ENCODE data around the gene NAPA.

The NAPA gene

GRCh38 chr19:47471381-47471732, 43.5 kb downstream of the NAPA start:
- ATAC-seq, result no peak
- Mint-ChIP-seq H3K27ac (no peak overlapping the region), H3K9me3 (no peaks in the 10 kb centered on the region), H3K4me3 (peak overlapping the region; percentile 22), H3K4me1 (peaks cover 20% of the 10 kb centered on the region), H3K36me3 (no peaks in the 10 kb centered on the region)
- DNase-seq (ENCODE audit: low spot score in 2 of 2), result no peak

GRCh38 chr19:47470447-47471195, 44.2 kb downstream of the NAPA start:
- ATAC-seq (no peak), DNase-seq (ENCODE audit: low spot score in 2 of 2) (no peak)
- Mint-ChIP-seq H3K36me3 (no peaks in the 10 kb centered on the region), H3K9me3 (no peaks in the 10 kb centered on the region), H3K4me1 (peaks cover 20% of the 10 kb centered on the region), H3K27ac (no peak overlapping the region), H3K4me3 (peak overlapping the region; percentile 22)

- Mint-ChIP-seq H3K4me3 (no peak overlapping the region), H3K4me1 (peaks cover 16% of the 10 kb centered on the region), H3K27ac (no peak overlapping the region), H3K9me3 (no peaks in the 10 kb centered on the region), H3K36me3 (no peaks in the 10 kb centered on the region)
- DNase-seq (ENCODE audit: low spot score in 2 of 2) (no peak), ATAC-seq (no peak)
Observed at GRCh38 chr19:47469719-47470118, 45.1 kb downstream of the NAPA start.

GRCh38 chr19:47469363-47469700, 45.5 kb downstream of the NAPA start:
- H3K4me3 Mint-ChIP-seq, result no peak overlapping the region

GRCh38 chr19:47467914-47468313, 46.9 kb downstream of the NAPA start:
- no peak overlapping the region for H3K4me3 Mint-ChIP-seq
- peaks cover 16% of the 10 kb centered on the region for H3K4me1 Mint-ChIP-seq
- peak overlapping the region; percentile 41 for H3K27ac Mint-ChIP-seq
- ATAC-seq (no peak), DNase-seq (ENCODE audit: low spot score in 2 of 2) (no peak)
- H3K36me3 Mint-ChIP-seq, result no peaks in the 10 kb centered on the region
- no peaks in the 10 kb centered on the region for H3K9me3 Mint-ChIP-seq

More at GRCh38 chr19:47469363-47469700, 45.5 kb downstream of the NAPA start:
- Mint-ChIP-seq H3K4me1 (peaks cover 16% of the 10 kb centered on the region), H3K9me3 (no peaks in the 10 kb centered on the region), H3K27ac (no peak overlapping the region), H3K36me3 (no peaks in the 10 kb centered on the region)
- ATAC-seq, result no peak
- DNase-seq (ENCODE audit: low spot score in 2 of 2), result no peak

- Mint-ChIP-seq H3K27ac (no peak overlapping the region), H3K9me3 (no peaks in the 10 kb centered on the region), H3K4me1 (peaks cover 9% of the 10 kb centered on the region), H3K4me3 (no peak overlapping the region), H3K36me3 (no peaks in the 10 kb centered on the region)
- ATAC-seq (no peak), DNase-seq (ENCODE audit: low spot score in 2 of 2) (no peak)
Observed at GRCh38 chr19:47465957-47466356, 48.9 kb downstream of the NAPA start.

- Mint-ChIP-seq H3K4me1 (no peaks in the 10 kb centered on the region), H3K4me3 (no peak overlapping the region), H3K27ac (no peak overlapping the region), H3K9me3 (no peaks in the 10 kb centered on the region), H3K36me3 (no peaks in the 10 kb centered on the region)
- ATAC-seq, result no peak
- no peak for DNase-seq (ENCODE audit: low spot score in 2 of 2)
Observed at GRCh38 chr19:47464675-47465419, 50.0 kb downstream of the NAPA start.

- Mint-ChIP-seq H3K36me3 (no peaks in the 10 kb centered on the region), H3K4me1 (no peaks in the 10 kb centered on the region), H3K27ac (no peak overlapping the region), H3K9me3 (no peaks in the 10 kb centered on the region), H3K4me3 (no peak overlapping the region)
- ATAC-seq, result peak; percentile 26
- DNase-seq (ENCODE audit: low spot score in 2 of 2), result no peak
Observed at GRCh38 chr19:47461876-47462275, 53.0 kb downstream of the NAPA start.

- Mint-ChIP-seq H3K36me3 (no peaks in the 10 kb centered on the region), H3K4me1 (no peaks in the 10 kb centered on the region), H3K27ac (no peak overlapping the region), H3K9me3 (peaks cover 7% of the 10 kb centered on the region), H3K4me3 (no peak overlapping the region)
- no peak for DNase-seq (ENCODE audit: low spot score in 2 of 2)
- ATAC-seq, result no peak
Observed at GRCh38 chr19:47459477-47459876, 55.4 kb downstream of the NAPA start.

GRCh38 chr19:47458672-47459071, 56.2 kb downstream of the NAPA start:
- H3K9me3 Mint-ChIP-seq, result peaks cover 7% of the 10 kb centered on the region
- DNase-seq (ENCODE audit: low spot score in 2 of 2) (no peak), ATAC-seq (no peak)
- H3K4me3 Mint-ChIP-seq, result no peak overlapping the region
- no peaks in the 10 kb centered on the region for H3K36me3 Mint-ChIP-seq
- no peaks in the 10 kb centered on the region for H3K4me1 Mint-ChIP-seq
- no peak overlapping the region for H3K27ac Mint-ChIP-seq

- Mint-ChIP-seq H3K9me3 (peaks cover 7% of the 10 kb centered on the region), H3K27ac (no peak overlapping the region), H3K4me1 (no peaks in the 10 kb centered on the region)
Observed at GRCh38 chr19:47456721-47457474, 58.0 kb downstream of the NAPA start.

GRCh38 chr19:47450478-47450877, 64.4 kb downstream of the NAPA start:
- DNase-seq (ENCODE audit: low spot score in 2 of 2), result no peak
- ATAC-seq, result no peak
- Mint-ChIP-seq H3K27ac (no peak overlapping the region), H3K4me3 (no peak overlapping the region), H3K36me3 (no peaks in the 10 kb centered on the region), H3K9me3 (peaks cover 2% of the 10 kb centered on the region), H3K4me1 (peaks cover 27% of the 10 kb centered on the region)

More at GRCh38 chr19:47456721-47457474, 58.0 kb downstream of the NAPA start:
- no peaks in the 10 kb centered on the region for H3K36me3 Mint-ChIP-seq
- no peak overlapping the region for H3K4me3 Mint-ChIP-seq
- ATAC-seq (peak; percentile 19), DNase-seq (ENCODE audit: low spot score in 2 of 2) (no peak)

- peaks cover 48% of the 10 kb centered on the region for H3K4me1 Mint-ChIP-seq
- DNase-seq (ENCODE audit: low spot score in 2 of 2) (no peak), ATAC-seq (no peak)
- no peak overlapping the region for H3K27ac Mint-ChIP-seq
- no peak overlapping the region for H3K4me3 Mint-ChIP-seq
- no peaks in the 10 kb centered on the region for H3K36me3 Mint-ChIP-seq
- no peaks in the 10 kb centered on the region for H3K9me3 Mint-ChIP-seq
Observed at GRCh38 chr19:47448360-47448727, 66.5 kb downstream of the NAPA start.

- Mint-ChIP-seq H3K4me3 (peak overlapping the region; percentile 66), H3K4me1 (peaks cover 55% of the 10 kb centered on the region), H3K9me3 (no peaks in the 10 kb centered on the region), H3K36me3 (no peaks in the 10 kb centered on the region), H3K27ac (no peak overlapping the region)
- peak; percentile 46 to 75 for DNase-seq (ENCODE audit: low spot score in 2 of 2)
- peak; percentile 65 for ATAC-seq
Observed at GRCh38 chr19:47447470-47448359, 67.1 kb downstream of the NAPA start.
